Measurements from ENCODE around the gene LATS1. TPM values are rescaled to one million over a fixed set of nuclear protein-coding genes. Genes with fewer than 3 reads are reported as not detected.

LATS1 gene
- total and polyA plus RNA-seq, 2 of the 8 experiments (the other 6 are each of a cell fraction or from before 2014, with no cell fraction given) = 8.9 to 21.7 TPM

- H3K4me3 ChIP-seq (ENCODE audit: extremely low read depth in 1 of 4, insufficient read depth in 2 of 4, low read depth in 3 of 4, low read length in 4 of 4) = no peak overlapping the region
- no peak overlapping the region for H2BK12ac ChIP-seq (ENCODE audit: low read depth, low read length)
- H3K36me3 ChIP-seq (ENCODE audit: control insufficient read depth in 2 of 4, insufficient read depth in 4 of 4, low read length in 3 of 4) = no peaks in the 10 kb centered on the region
- no peaks in the 10 kb centered on the region for H3K27me3 ChIP-seq (replicated peaks in 1 of 4; ENCODE audit: control insufficient read depth in 3 of 4, extremely low read depth in 1 of 4, insufficient read depth in 3 of 4, low read length in 3 of 4)
- TF ChIP-seq TCF12 (IDR thresholded peaks at IDR 0.05; ENCODE audit: low read depth, low read length) = no peak
- no peak overlapping the region for H4K5ac ChIP-seq (ENCODE audit: insufficient read length, low read depth, low read length)
- no peak overlapping the region for H2BK15ac ChIP-seq (ENCODE audit: low read length)
- no peak overlapping the region for H3K27ac ChIP-seq (ENCODE audit: low read depth, low read length)
- H3K4ac ChIP-seq (replicated peaks; ENCODE audit: insufficient read length, low read depth, low read length) = no peak overlapping the region
- H2AK5ac ChIP-seq (ENCODE audit: low read depth, low read length) = no peak overlapping the region
- H3K4me2 ChIP-seq (ENCODE audit: insufficient read depth in 1 of 2, low read depth in 2 of 2, low read length in 2 of 2) = no peak overlapping the region
- peaks cover 0 to 4% (median 2%) of the 10 kb centered on the region in 4 experiments; a peak in 3 of 7 replicates for H3K4me1 ChIP-seq (replicated peaks in 1 of 4; ENCODE audit: control insufficient read depth in 3 of 4, insufficient read depth in 4 of 4, low read length in 3 of 4)
- H4K91ac ChIP-seq (replicated peaks; ENCODE audit: insufficient read length, low read length) = no peak overlapping the region
- WGBS, 2 experiments (ENCODE audit: extremely low coverage in 1 of 2, insufficient coverage in 1 of 2, insufficient read length in 1 of 2, insufficient replicate concordance in 2 of 2, low coverage in 1 of 2, low lambda C conversion rate in 2 of 2, missing lambda C conversion rate in 1 of 2) = 100% methylated on average over 1 of the region's 1 CpG; no CpG with 5 or more reads in 1 of the 2 experiments
- H2BK5ac ChIP-seq (ENCODE audit: low read depth, low read length) = no peak overlapping the region
- H2BK120ac ChIP-seq (replicated peaks; ENCODE audit: low read depth, low read length) = no peak overlapping the region
- no peak overlapping the region for H3K14ac ChIP-seq (ENCODE audit: insufficient read length)
- FAIRE-seq (no peak), DNase-seq (ENCODE audit: low read depth in 1 of 2, low spot score in 2 of 2) (no peak)
- no peaks in the 10 kb centered on the region for H3K9me3 ChIP-seq (ENCODE audit: insufficient read depth in 2 of 2, low read depth in 1 of 2, low read length in 1 of 2)
- peaks cover 4% of the 10 kb centered on the region; the same call in 1 of the 2 replicates for H3K23me2 ChIP-seq (ENCODE audit: low read depth, low read length)
- peaks cover 0 to 9% of the 10 kb centered on the region in 2 experiments for H4K20me1 ChIP-seq (replicated peaks in 1 of 2; ENCODE audit: control insufficient read depth in 1 of 2, insufficient read depth in 2 of 2, low read length in 2 of 2)
- H3K56ac ChIP-seq (replicated peaks; ENCODE audit: insufficient read length, low read depth, low read length) = no peak overlapping the region
- no peak overlapping the region for H3K23ac ChIP-seq (ENCODE audit: insufficient read length)
- ChIA-PET CTCF (ENCODE audit: partially characterized antibody) (interaction anchor here (0.7 to 1.3 kb wide), 3 partner anchors 11 to 154 kb away, joined by 3 to 4 read pairs (median 3); no protein-coding TSS in a partner anchor), POLR2A (ENCODE audit: partially characterized antibody) (interaction anchor here (1.1 to 2.0 kb wide), 3 partner anchors 8 to 18 kb away, joined by 3 to 7 read pairs (median 3); no protein-coding TSS in a partner anchor)
- no peak overlapping the region for H4K8ac ChIP-seq (ENCODE audit: extremely low read depth, insufficient read depth, low read length)
- H2BK20ac ChIP-seq (ENCODE audit: low read length) = no peak overlapping the region
- no peak overlapping the region for H3K9ac ChIP-seq (replicated peaks in 1 of 4; ENCODE audit: extremely low read depth in 1 of 4, low read depth in 3 of 4, low read length in 3 of 4)
- H3K79me1 ChIP-seq (ENCODE audit: low read depth, low read length) = peaks cover 2% of the 10 kb centered on the region; the same call in 1 of the 2 replicates
- H3K79me2 ChIP-seq (ENCODE audit: control insufficient read depth in 1 of 2, insufficient read depth in 2 of 2, low read length in 2 of 2) = peaks cover 7 to 82% of the 10 kb centered on the region in 2 experiments
- H3K18ac ChIP-seq (ENCODE audit: extremely low read depth, low read length) = no peak overlapping the region
- H2AFZ ChIP-seq (ENCODE audit: low read length) = no peak overlapping the region
Observed at GRCh38 chr6:149714442-149714841, 3.5 kb downstream of the LATS1 start.

Measured in H1 (cell line).